GM23338 (cell line): ENCODE results near the gene GPAM. TPM values are rescaled to one million over a fixed set of nuclear protein-coding genes. Genes with fewer than 3 reads are reported as not detected.

ENCODE experiments used
- ATAC-seq: fragments of 200-7000 bp; cut with Tn5 transposase; 3 replicates; pipeline ENCODE4 v1.9.1; 2020
- DNase-seq: peaks from one replicate; pipeline ENCODE4 v3.0.0-alpha.2; 2015; ENCODE audit warnings: low spot score
- H2AFZ ChIP-seq: fragments of 200-600 bp; sonication (generic); 2 replicates; pipeline ENCODE4 v1.8.0; 2016; ENCODE audit warnings: antibody characterized with exemption, mild to moderate bottlenecking, moderate library complexity
- H3F3A ChIP-seq: fragments of 200-600 bp; sonication (generic); replicated peaks from 2 replicates; pipeline ENCODE4 v1.8.0; 2017; ENCODE audit warnings: antibody characterized with exemption, mixed run types, low read depth
- H3K27ac ChIP-seq: fragments of 200-600 bp; sonication (generic); 2 replicates; pipeline ENCODE4 v1.6.1; 2016; ENCODE audit warnings: low read depth
- H3K27me3 ChIP-seq: fragments of 200-600 bp; sonication (generic); 2 replicates; pipeline ENCODE4 v1.8.0; 2016; ENCODE audit warnings: mild to moderate bottlenecking, mixed run types, moderate library complexity; ENCODE audit not compliant: insufficient read depth
- H3K36me3 ChIP-seq: fragments of 200-600 bp; sonication (generic); 2 replicates; pipeline ENCODE4 v1.8.0; 2016; ENCODE audit warnings: mild to moderate bottlenecking; ENCODE audit not compliant: insufficient read depth
- H3K4me1 ChIP-seq: fragments of 200-600 bp; sonication (generic); 2 replicates; pipeline ENCODE4 v1.8.0; 2016; ENCODE audit warnings: mild to moderate bottlenecking, moderate library complexity; ENCODE audit not compliant: insufficient read depth
- H3K4me2 ChIP-seq: fragments of 200-600 bp; sonication (generic); 2 replicates; pipeline ENCODE4 v1.7.1; 2017; ENCODE audit warnings: mixed run types
- H3K4me3 ChIP-seq: fragments of 200-600 bp; sonication (generic); 2 replicates; pipeline ENCODE4 v1.6.1; 2016; ENCODE audit warnings: mixed run types
- H3K79me2 ChIP-seq: fragments of 200-600 bp; sonication (generic); replicated peaks from 2 replicates; pipeline ENCODE4 v1.8.0; 2017; ENCODE audit warnings: mild to moderate bottlenecking; ENCODE audit not compliant: insufficient read depth
- H3K9me2 ChIP-seq: fragments of 200-600 bp; sonication (generic); 2 replicates; pipeline ENCODE4 v1.8.0; 2017; ENCODE audit not compliant: insufficient read depth
- H4K20me1 ChIP-seq: fragments of 200-600 bp; sonication (generic); replicated peaks from 2 replicates; pipeline ENCODE4 v1.8.0; 2017; ENCODE audit warnings: mild to moderate bottlenecking; ENCODE audit not compliant: insufficient read depth
- H3K27ac Mint-ChIP-seq: 2 replicates; pipeline ENCODE4 v1.8.0; 2020; ENCODE audit warnings: inconsistent platforms, mild to moderate bottlenecking, moderate library complexity, mixed read lengths
- H3K27me3 Mint-ChIP-seq: 3 replicates; pipeline ENCODE4 v1.8.0; 2022; ENCODE audit warnings: low read depth, mild to moderate bottlenecking, moderate library complexity, mixed read lengths, inconsistent platforms; ENCODE audit not compliant: insufficient read depth, poor library complexity
- H3K36me3 Mint-ChIP-seq: 3 replicates; pipeline ENCODE4 v1.8.0; 2021; ENCODE audit warnings: low read depth, mild to moderate bottlenecking, inconsistent platforms, moderate library complexity, mixed read lengths
- H3K4me1 Mint-ChIP-seq: 3 replicates; pipeline ENCODE4 v1.8.0; 2020; ENCODE audit warnings: mild to moderate bottlenecking, inconsistent platforms, mixed read lengths
- H3K4me3 Mint-ChIP-seq: 3 replicates; pipeline ENCODE4 v1.8.0; 2021; ENCODE audit warnings: moderate library complexity, mild to moderate bottlenecking, inconsistent platforms, mixed read lengths
- H3K9me3 Mint-ChIP-seq: 3 replicates; pipeline ENCODE4 v1.8.0; 2020; ENCODE audit warnings: moderate library complexity, mild to moderate bottlenecking, inconsistent platforms, mixed read lengths
- CREB1 ChIP-seq: fragments of 250-450 bp; sonication (Bioruptor Pico); IDR thresholded peaks from 2 replicates; pipeline ENCODE4 v1.5.0; 2020; ENCODE audit warnings: low read depth, mild to moderate bottlenecking, moderate library complexity
- POLR2AphosphoS5 ChIP-seq: IDR thresholded peaks from 2 replicates; pipeline ENCODE4 v1.6.1; 2016; ENCODE audit warnings: antibody characterized with exemption, low read depth
- polyA plus RNA-seq: library from polyadenylated mRNA; unstranded; fragments of >200 nt; fragmentation: Nextera tagmentation; extraction: Ambion mirVana; gene quantifications from 2 replicates; pipeline ENCODE4 v1.2.1, GENCODE V29; 2016
- total RNA-seq: library from RNA; depleted of rRNA; stranded (reverse); fragments of >200 nt; shearing (Covaris generic); gene quantifications from 2 replicates; pipeline ENCODE4 v1.2.3, GENCODE V29; 2014
- TF ChIP-seq, protein P1 (sequence below): fragments of 250-450 bp; sonication (Bioruptor Pico); IDR thresholded peaks from 2 replicates; pipeline ENCODE4 v1.5.0; 2020; ENCODE audit warnings: mild to moderate bottlenecking, moderate library complexity
- TF ChIP-seq, protein P2 (sequence below): IDR thresholded peaks from one replicate; pipeline ENCODE4 v1.6.1; 2018; ENCODE audit warnings: antibody characterized with exemption; ENCODE audit not compliant: unreplicated experiment

Gene GPAM
- total and polyA plus RNA-seq, 2 experiments from 2014 or later = 5.5 to 16.6 TPM

DNA sequence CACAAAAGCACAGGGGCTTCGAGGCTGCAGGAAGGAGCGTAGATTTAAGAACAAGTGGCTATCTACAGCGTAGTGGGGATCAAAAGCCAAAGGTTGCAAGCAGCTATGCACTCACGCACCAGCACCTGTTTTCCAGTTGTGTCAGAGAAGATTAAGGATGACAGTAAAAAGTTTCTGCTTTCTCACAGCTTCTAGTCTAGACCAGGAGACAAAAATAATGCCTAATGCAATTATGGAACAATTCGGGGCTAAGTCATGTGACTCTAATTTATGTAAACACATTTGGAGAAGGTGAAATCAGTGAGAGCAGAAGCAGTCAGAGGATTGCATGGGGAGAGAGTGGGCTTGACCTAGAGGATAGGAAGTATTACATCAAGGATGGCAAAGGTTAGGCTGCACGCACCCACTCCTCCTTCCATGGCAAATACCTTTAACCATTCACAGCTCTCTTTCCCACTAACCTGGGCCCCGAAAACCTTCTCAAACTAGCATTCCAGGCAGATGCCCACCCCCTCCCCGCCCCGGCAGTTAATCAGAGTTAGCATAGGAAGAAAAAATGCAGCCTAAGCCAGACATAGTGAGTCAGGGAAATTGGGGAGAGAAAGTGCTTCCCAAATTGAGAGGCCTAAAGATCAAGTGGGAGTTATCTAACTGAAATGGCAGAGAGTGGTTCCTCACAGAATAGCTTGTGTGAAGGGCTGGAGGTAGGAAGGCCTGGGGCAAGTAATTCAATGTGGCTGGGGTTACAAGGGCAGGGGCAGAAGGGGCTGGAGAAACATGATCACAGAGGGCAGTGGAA is 48.2 kb upstream of the GPAM start (continued):
- TF ChIP-seq, protein P1, sequence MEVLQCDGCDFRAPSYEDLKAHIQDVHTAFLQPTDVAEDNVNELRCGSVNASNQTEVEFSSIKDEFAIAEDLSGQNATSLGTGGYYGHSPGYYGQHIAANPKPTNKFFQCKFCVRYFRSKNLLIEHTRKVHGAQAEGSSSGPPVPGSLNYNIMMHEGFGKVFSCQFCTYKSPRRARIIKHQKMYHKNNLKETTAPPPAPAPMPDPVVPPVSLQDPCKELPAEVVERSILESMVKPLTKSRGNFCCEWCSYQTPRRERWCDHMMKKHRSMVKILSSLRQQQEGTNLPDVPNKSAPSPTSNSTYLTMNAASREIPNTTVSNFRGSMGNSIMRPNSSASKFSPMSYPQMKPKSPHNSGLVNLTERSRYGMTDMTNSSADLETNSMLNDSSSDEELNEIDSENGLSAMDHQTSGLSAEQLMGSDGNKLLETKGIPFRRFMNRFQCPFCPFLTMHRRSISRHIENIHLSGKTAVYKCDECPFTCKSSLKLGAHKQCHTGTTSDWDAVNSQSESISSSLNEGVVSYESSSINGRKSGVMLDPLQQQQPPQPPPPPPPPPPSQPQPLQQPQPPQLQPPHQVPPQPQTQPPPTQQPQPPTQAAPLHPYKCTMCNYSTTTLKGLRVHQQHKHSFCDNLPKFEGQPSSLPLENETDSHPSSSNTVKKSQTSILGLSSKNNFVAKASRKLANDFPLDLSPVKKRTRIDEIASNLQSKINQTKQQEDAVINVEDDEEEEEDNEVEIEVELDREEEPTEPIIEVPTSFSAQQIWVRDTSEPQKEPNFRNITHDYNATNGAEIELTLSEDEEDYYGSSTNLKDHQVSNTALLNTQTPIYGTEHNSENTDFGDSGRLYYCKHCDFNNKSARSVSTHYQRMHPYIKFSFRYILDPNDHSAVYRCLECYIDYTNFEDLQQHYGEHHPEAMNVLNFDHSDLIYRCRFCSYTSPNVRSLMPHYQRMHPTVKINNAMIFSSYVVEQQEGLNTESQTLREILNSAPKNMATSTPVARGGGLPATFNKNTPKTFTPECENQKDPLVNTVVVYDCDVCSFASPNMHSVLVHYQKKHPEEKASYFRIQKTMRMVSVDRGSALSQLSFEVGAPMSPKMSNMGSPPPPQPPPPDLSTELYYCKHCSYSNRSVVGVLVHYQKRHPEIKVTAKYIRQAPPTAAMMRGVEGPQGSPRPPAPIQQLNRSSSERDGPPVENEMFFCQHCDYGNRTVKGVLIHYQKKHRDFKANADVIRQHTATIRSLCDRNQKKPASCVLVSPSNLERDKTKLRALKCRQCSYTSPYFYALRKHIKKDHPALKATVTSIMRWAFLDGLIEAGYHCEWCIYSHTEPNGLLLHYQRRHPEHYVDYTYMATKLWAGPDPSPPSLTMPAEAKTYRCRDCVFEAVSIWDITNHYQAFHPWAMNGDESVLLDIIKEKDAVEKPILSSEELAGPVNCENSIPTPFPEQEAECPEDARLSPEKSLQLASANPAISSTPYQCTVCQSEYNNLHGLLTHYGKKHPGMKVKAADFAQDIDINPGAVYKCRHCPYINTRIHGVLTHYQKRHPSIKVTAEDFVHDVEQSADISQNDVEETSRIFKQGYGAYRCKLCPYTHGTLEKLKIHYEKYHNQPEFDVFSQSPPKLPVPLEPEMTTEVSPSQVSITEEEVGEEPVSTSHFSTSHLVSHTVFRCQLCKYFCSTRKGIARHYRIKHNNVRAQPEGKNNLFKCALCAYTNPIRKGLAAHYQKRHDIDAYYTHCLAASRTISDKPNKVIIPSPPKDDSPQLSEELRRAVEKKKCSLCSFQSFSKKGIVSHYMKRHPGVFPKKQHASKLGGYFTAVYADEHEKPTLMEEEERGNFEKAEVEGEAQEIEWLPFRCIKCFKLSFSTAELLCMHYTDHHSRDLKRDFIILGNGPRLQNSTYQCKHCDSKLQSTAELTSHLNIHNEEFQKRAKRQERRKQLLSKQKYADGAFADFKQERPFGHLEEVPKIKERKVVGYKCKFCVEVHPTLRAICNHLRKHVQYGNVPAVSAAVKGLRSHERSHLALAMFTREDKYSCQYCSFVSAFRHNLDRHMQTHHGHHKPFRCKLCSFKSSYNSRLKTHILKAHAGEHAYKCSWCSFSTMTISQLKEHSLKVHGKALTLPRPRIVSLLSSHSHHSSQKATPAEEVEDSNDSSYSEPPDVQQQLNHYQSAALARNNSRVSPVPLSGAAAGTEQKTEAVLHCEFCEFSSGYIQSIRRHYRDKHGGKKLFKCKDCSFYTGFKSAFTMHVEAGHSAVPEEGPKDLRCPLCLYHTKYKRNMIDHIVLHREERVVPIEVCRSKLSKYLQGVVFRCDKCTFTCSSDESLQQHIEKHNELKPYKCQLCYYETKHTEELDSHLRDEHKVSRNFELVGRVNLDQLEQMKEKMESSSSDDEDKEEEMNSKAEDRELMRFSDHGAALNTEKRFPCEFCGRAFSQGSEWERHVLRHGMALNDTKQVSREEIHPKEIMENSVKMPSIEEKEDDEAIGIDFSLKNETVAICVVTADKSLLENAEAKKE = no peak

DNA sequence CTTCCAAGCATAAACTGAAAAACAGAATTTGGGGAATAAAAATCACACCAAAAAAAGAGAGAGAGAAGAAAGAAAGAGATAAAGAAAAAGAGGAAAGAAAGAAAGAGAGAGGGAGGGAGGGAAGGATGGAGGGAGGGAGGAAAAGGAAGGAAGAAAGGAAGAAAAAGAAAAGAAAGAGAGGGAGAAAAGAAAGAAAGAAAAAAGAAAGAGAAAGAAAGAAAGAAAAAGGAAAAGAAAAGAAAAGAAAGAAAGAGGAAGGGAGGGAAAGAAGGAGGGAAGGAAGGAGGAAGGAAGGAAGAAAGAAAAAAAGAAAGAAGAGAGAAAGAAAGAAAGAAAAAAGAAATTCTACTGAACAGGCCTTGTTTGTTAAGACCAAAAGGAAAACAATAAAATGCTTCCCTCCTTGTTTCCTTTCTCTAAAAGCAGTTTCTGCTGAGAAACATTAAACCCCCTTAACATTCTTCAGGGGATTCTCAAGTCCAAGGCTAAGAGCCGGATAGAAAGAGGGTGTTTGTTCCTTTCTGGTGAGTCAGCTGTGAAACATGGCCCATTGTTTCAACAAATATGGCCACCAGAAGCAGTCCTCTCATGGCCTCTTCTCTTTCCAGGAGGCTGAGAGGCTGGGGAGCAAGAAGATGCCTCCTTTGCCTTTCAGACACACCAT is 46.9 kb upstream of the GPAM start:
- ATAC-seq = no peak
- Histone ChIP-seq H3K4me3 (no peak overlapping the region), H3K36me3 (no peaks in the 10 kb centered on the region), H3K27me3 (no peaks in the 10 kb centered on the region), H3K9me2 (peaks cover 7% of the 10 kb centered on the region; the same call in 1 of the 2 replicates), H3K4me2 (no peak overlapping the region), H2AFZ (peak overlapping the region; percentile 70), H3K4me1 (peaks cover under 1% of the 10 kb centered on the region; the same call in 1 of the 2 replicates), H3K79me2 (no peaks in the 10 kb centered on the region), H3K27ac (no peak overlapping the region), H4K20me1 (no peaks in the 10 kb centered on the region; the same call in 1 of the 2 replicates), H3F3A (no peaks in the 10 kb centered on the region)
- H3K27me3 Mint-ChIP-seq = peaks cover 5% of the 10 kb centered on the region
- peaks cover 4% of the 10 kb centered on the region; the same call in 1 of the 3 replicates for H3K36me3 Mint-ChIP-seq
- no peak overlapping the region for H3K4me3 Mint-ChIP-seq
- H3K27ac Mint-ChIP-seq = no peak overlapping the region
- no peak for DNase-seq
- peaks cover 21% of the 10 kb centered on the region for H3K4me1 Mint-ChIP-seq
- H3K9me3 Mint-ChIP-seq = peaks cover 16% of the 10 kb centered on the region; the same call in 1 of the 3 replicates
- TF ChIP-seq CREB1 (CRISPR knock-in tag) (no peak), POLR2AphosphoS5 (no peak)
- TF ChIP-seq, protein P2, sequence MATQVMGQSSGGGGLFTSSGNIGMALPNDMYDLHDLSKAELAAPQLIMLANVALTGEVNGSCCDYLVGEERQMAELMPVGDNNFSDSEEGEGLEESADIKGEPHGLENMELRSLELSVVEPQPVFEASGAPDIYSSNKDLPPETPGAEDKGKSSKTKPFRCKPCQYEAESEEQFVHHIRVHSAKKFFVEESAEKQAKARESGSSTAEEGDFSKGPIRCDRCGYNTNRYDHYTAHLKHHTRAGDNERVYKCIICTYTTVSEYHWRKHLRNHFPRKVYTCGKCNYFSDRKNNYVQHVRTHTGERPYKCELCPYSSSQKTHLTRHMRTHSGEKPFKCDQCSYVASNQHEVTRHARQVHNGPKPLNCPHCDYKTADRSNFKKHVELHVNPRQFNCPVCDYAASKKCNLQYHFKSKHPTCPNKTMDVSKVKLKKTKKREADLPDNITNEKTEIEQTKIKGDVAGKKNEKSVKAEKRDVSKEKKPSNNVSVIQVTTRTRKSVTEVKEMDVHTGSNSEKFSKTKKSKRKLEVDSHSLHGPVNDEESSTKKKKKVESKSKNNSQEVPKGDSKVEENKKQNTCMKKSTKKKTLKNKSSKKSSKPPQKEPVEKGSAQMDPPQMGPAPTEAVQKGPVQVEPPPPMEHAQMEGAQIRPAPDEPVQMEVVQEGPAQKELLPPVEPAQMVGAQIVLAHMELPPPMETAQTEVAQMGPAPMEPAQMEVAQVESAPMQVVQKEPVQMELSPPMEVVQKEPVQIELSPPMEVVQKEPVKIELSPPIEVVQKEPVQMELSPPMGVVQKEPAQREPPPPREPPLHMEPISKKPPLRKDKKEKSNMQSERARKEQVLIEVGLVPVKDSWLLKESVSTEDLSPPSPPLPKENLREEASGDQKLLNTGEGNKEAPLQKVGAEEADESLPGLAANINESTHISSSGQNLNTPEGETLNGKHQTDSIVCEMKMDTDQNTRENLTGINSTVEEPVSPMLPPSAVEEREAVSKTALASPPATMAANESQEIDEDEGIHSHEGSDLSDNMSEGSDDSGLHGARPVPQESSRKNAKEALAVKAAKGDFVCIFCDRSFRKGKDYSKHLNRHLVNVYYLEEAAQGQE = no peak
